GM12864 (cell line): ENCODE data around the gene OR10G3.

Source experiments
- DNase-seq: peaks from one replicate; pipeline ENCODE4 v3.0.0-alpha.2; 2011; ENCODE audit warnings: low read depth
- H3K4me3 ChIP-seq: 2 replicates; pipeline ENCODE4 v1.5.1; 2011; ENCODE audit warnings: mild to moderate bottlenecking, low read depth, low read length, control low read depth
- CTCF ChIP-seq: IDR thresholded peaks from 2 replicates; pipeline ENCODE4 v1.5.1; 2011; ENCODE audit warnings: low read depth, mild to moderate bottlenecking, moderate library complexity, low read length, control low read depth, inconsistent platforms; ENCODE audit errors: missing control alignments

The OR10G3 gene

GRCh38 chr14:21543963-21544362 is 35.9 kb downstream of the OR10G3 start:
- DNase-seq = no peak
- no peak overlapping the region for H3K4me3 ChIP-seq
- TF ChIP-seq CTCF = no peak

GRCh38 chr14:21543521-21543960 is 36.3 kb downstream of the OR10G3 start:
- no peak overlapping the region for H3K4me3 ChIP-seq
- DNase-seq = no peak
- no peak for TF ChIP-seq CTCF

- no peak for DNase-seq
- H3K4me3 ChIP-seq = no peak overlapping the region
- TF ChIP-seq CTCF = no peak
Measured at GRCh38 chr14:21541413-21542074, 38.3 kb downstream of the OR10G3 start.

GRCh38 chr14:21539189-21539940 is 40.5 kb downstream of the OR10G3 start:
- no peak for TF ChIP-seq CTCF
- DNase-seq = no peak
- no peak overlapping the region for H3K4me3 ChIP-seq

GRCh38 chr14:21537090-21537424 is 42.8 kb downstream of the OR10G3 start:
- DNase-seq = no peak
- TF ChIP-seq CTCF = no peak
- no peak overlapping the region for H3K4me3 ChIP-seq

- no peak overlapping the region for H3K4me3 ChIP-seq
- TF ChIP-seq CTCF = no peak
Measured at GRCh38 chr14:21536418-21537089, 43.3 kb downstream of the OR10G3 start.

More at GRCh38 chr14:21536418-21537089, 43.3 kb downstream of the OR10G3 start:
- no peak for DNase-seq
